ENCODE data around the gene EPHA2. TPM values are rescaled to one million over a fixed set of nuclear protein-coding genes. Genes with fewer than 3 reads are reported as not detected.

EPHA2 gene
- total and polyA plus RNA-seq, 2 donors (not counting 3 experiments of a cell fraction or from before 2014, with no cell fraction given), result 141 to 147 TPM

DNA sequence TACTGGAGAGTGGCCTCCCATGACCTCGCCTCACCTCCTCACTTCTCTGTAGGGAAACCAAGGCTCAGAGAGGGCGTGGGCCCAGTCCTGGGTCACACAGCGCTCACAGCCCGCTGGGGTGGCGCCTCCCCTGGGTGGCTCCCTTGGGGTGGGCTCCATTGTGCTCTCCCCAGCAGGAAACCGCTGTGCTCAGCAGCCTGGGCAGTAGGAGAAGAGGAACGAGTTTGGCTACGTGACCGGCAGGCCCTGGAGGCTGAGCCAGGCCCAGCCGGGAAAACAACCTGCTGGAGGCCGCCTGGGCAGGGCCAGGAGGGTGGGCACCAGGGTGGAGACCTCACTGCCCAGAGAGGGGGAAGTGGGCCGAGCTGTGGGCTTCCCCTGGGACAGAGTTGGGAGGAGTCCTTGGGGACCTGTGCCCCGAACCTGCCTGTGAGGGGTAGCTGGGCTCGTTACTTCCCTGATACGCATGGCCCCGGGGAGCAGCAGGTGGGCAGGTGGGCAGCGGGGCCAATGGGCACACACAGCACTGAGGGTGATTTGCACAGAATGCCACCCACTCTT lies 67.4 kb downstream of the EPHA2 start:
- intact Hi-C loops (cut with micrococcal nuclease), result loop anchor here (5.0 kb wide), 1 partner anchor 34 kb away; no protein-coding TSS in a partner anchor
- POLR2A ChIA-PET, result no interaction called here

More for the DNA sequence above, 67.4 kb downstream of the EPHA2 start:
- H3K9me3 ChIP-seq (replicated peaks; ENCODE audit: control insufficient read depth, insufficient read depth, low read length), result no peaks in the 10 kb centered on the region
- no peaks in the 10 kb centered on the region for H3K9me1 ChIP-seq (replicated peaks; ENCODE audit: control insufficient read depth, extremely low read depth, insufficient read depth, low read length)
- CTCF ChIA-PET, result interaction anchor here (0.7 to 1.1 kb wide), 3 partner anchors 16 to 57 kb away, joined by 3 to 4 read pairs (median 3); no protein-coding TSS in a partner anchor
- TF ChIP-seq EZH2 (IDR thresholded peaks at IDR 0.05; ENCODE audit: borderline replicate concordance, low read depth, low read length, severe bottlenecking) (no peak), JUN (IDR thresholded peaks at IDR 0.05; ENCODE audit: borderline replicate concordance, insufficient read depth, insufficient read length, low read depth) (no peak), FOS (IDR thresholded peaks at IDR 0.05; ENCODE audit: borderline replicate concordance, insufficient read depth, low read length) (no peak), POLR2A (IDR thresholded peaks at IDR 0.05; ENCODE audit: low read depth, low read length) (no peak), MYC (IDR thresholded peaks at IDR 0.05; ENCODE audit: low read depth, low read length) (no peak), POLR2AphosphoS5 (IDR thresholded peaks at IDR 0.05; ENCODE audit: insufficient read depth, low read depth, low read length) (no peak), GATA2 (IDR thresholded peaks at IDR 0.05; ENCODE audit: insufficient read depth, insufficient read length, low read depth, low read length) (no peak)
- TF ChIP-seq, protein P1, sequence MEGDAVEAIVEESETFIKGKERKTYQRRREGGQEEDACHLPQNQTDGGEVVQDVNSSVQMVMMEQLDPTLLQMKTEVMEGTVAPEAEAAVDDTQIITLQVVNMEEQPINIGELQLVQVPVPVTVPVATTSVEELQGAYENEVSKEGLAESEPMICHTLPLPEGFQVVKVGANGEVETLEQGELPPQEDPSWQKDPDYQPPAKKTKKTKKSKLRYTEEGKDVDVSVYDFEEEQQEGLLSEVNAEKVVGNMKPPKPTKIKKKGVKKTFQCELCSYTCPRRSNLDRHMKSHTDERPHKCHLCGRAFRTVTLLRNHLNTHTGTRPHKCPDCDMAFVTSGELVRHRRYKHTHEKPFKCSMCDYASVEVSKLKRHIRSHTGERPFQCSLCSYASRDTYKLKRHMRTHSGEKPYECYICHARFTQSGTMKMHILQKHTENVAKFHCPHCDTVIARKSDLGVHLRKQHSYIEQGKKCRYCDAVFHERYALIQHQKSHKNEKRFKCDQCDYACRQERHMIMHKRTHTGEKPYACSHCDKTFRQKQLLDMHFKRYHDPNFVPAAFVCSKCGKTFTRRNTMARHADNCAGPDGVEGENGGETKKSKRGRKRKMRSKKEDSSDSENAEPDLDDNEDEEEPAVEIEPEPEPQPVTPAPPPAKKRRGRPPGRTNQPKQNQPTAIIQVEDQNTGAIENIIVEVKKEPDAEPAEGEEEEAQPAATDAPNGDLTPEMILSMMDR (IDR thresholded peaks at IDR 0.05; ENCODE audit: extremely low read depth in 1 of 2, insufficient read depth in 1 of 2, low read depth in 1 of 2, low read length in 2 of 2), result no peak
- TF ChIP-seq, protein P2, sequence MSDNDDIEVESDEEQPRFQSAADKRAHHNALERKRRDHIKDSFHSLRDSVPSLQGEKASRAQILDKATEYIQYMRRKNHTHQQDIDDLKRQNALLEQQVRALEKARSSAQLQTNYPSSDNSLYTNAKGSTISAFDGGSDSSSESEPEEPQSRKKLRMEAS (IDR thresholded peaks at IDR 0.05; ENCODE audit: insufficient read depth, insufficient read length), result no peak
- H3K4me1 ChIP-seq (ENCODE audit: control insufficient read depth, extremely low read depth, insufficient read depth, low read length), result no peaks in the 10 kb centered on the region
- no peaks in the 10 kb centered on the region for H3K36me3 ChIP-seq (ENCODE audit: control insufficient read depth in 2 of 2, extremely low read depth in 1 of 2, insufficient read depth in 2 of 2, low read length in 2 of 2)
- H2AFZ ChIP-seq (ENCODE audit: low read depth, low read length), result no peak overlapping the region
- dilution Hi-C loops (cut with MboI; ENCODE audit: extremely low pct_ligation_motif_present, low sequenced_read_pairs), result no loop called here
- no peaks in the 10 kb centered on the region for H3K27me3 ChIP-seq (ENCODE audit: control insufficient read depth in 2 of 2, insufficient read depth in 2 of 2, low read length in 2 of 2)
- H3K27ac ChIP-seq (ENCODE audit: insufficient read depth, low read depth, low read length), result no peak overlapping the region
- no peak overlapping the region for H3K9ac ChIP-seq (replicated peaks; ENCODE audit: extremely low read depth, insufficient read depth, low read length)
- no peak overlapping the region for H3K4me2 ChIP-seq (ENCODE audit: insufficient read depth, low read length)
- H4K20me1 ChIP-seq (replicated peaks; ENCODE audit: control insufficient read depth, extremely low read depth, insufficient read depth, low read length), result no peaks in the 10 kb centered on the region
- FAIRE-seq, result no peak
- no TSS peak for BruUV-seq (replicated peaks)
- no peak overlapping the region for H3K4me3 ChIP-seq (replicated peaks in 1 of 3; ENCODE audit: insufficient read depth in 1 of 3, low read depth in 1 of 3, low read length in 3 of 3)
- H3K79me2 ChIP-seq (ENCODE audit: control insufficient read depth, insufficient read depth, low read length), result no peaks in the 10 kb centered on the region
- no peak for DNase-seq (ENCODE audit: low read depth, low spot score)

Measured in endothelial cell of umbilical vein (primary cell).